ENCODE data around the gene ANKFY1.
A peak's percentile ranks its signal among the peaks of the same experiment; 100 is the strongest.
"Not testable (repeated sequence)": the region's sequence is repeated elsewhere in the genome, so short reads cannot be mapped to it uniquely, and the experiment has no call there.

ANKFY1 gene

GRCh38 chr17:4215882-4216570, 47.8 kb downstream of the ANKFY1 start:
- no peak for DNase-seq (ENCODE audit: low spot score)

GRCh38 chr17:4214157-4214556, 49.6 kb downstream of the ANKFY1 start:
- no peak for DNase-seq (ENCODE audit: low spot score)

- DNase-seq (ENCODE audit: low spot score), result peak; percentile 38
Observed at GRCh38 chr17:4209611-4210010, 54.2 kb downstream of the ANKFY1 start.

GRCh38 chr17:4208238-4208637, 55.5 kb downstream of the ANKFY1 start:
- DNase-seq (ENCODE audit: low spot score), result no peak

- no peak for DNase-seq (ENCODE audit: low spot score)
Observed at GRCh38 chr17:4206962-4207361, 56.8 kb downstream of the ANKFY1 start.

GRCh38 chr17:4205917-4206316, 57.9 kb downstream of the ANKFY1 start:
- no peak for DNase-seq (ENCODE audit: low spot score)

GRCh38 chr17:4204710-4205173, 59.0 kb downstream of the ANKFY1 start:
- no peak for DNase-seq (ENCODE audit: low spot score)

- no peak for DNase-seq (ENCODE audit: low spot score)
Observed at GRCh38 chr17:4204190-4204589, 59.6 kb downstream of the ANKFY1 start.

GRCh38 chr17:4201226-4201625, 62.6 kb downstream of the ANKFY1 start:
- no peak for DNase-seq (ENCODE audit: low spot score)

GRCh38 chr17:4199818-4200402, 63.9 kb downstream of the ANKFY1 start:
- DNase-seq (ENCODE audit: low spot score), result no peak

- DNase-seq (ENCODE audit: low spot score), result no peak
Observed at GRCh38 chr17:4198995-4199394, 64.8 kb downstream of the ANKFY1 start.

GRCh38 chr17:4195306-4195705, 68.5 kb downstream of the ANKFY1 start:
- DNase-seq (ENCODE audit: low spot score), result no peak

- DNase-seq (ENCODE audit: low spot score), result no peak
Observed at GRCh38 chr17:4194796-4195195, 69.0 kb downstream of the ANKFY1 start.

- DNase-seq (ENCODE audit: low spot score), result not testable (repeated sequence)
Observed at GRCh38 chr17:4190791-4191190, 73.0 kb downstream of the ANKFY1 start.

- DNase-seq (ENCODE audit: low spot score), result no peak
Observed at GRCh38 chr17:4189280-4189679, 74.5 kb downstream of the ANKFY1 start.

GRCh38 chr17:4188076-4188475, 75.7 kb downstream of the ANKFY1 start:
- no peak for DNase-seq (ENCODE audit: low spot score)

GRCh38 chr17:4187076-4187475, 76.7 kb downstream of the ANKFY1 start:
- DNase-seq (ENCODE audit: low spot score), result no peak

GRCh38 chr17:4186357-4186881, 77.4 kb downstream of the ANKFY1 start:
- DNase-seq (ENCODE audit: low spot score), result no peak

GRCh38 chr17:4185656-4186055, 78.1 kb downstream of the ANKFY1 start:
- no peak for DNase-seq (ENCODE audit: low spot score)

- no peak for DNase-seq (ENCODE audit: low spot score)
Observed at GRCh38 chr17:4184811-4185210, 79.0 kb downstream of the ANKFY1 start.

GRCh38 chr17:4182043-4182442, 81.7 kb downstream of the ANKFY1 start:
- no peak for DNase-seq (ENCODE audit: low spot score)

- DNase-seq (ENCODE audit: low spot score), result no peak
Observed at GRCh38 chr17:4180791-4181190, 83.0 kb downstream of the ANKFY1 start.

GRCh38 chr17:4179071-4179470, 84.7 kb downstream of the ANKFY1 start:
- no peak for DNase-seq (ENCODE audit: low spot score)

GRCh38 chr17:4178651-4179050, 85.1 kb downstream of the ANKFY1 start:
- DNase-seq (ENCODE audit: low spot score), result no peak
